Lung microvascular endothelial cell (primary cell): ENCODE results near the gene ASIC3. TPM values are rescaled to one million over a fixed set of nuclear protein-coding genes. Genes with fewer than 3 reads are reported as not detected.

Source experiments
- DNase-seq, 2 donors: peaks; one replicate each; pipeline versions ENCODE4 v3.0.0 to v3.0.0-alpha.2; 2010; ENCODE audit warnings: low read depth in 2 of 2
- total RNA-seq: library from RNA; depleted of rRNA; stranded (reverse); fragments of >200 nt; gene quantifications from 2 replicates; pipeline ENCODE4 v1.2.1, GENCODE V29; 2014

Gene ASIC3
- total RNA-seq, 1 donor from 2014 or later: 0.40 TPM

GRCh38 chr7:151070574-151070960, 22.2 kb downstream of the ASIC3 start:
- DNase-seq: no peak

- no peak for DNase-seq
Measured at GRCh38 chr7:151071032-151071866, 22.9 kb downstream of the ASIC3 start.

GRCh38 chr7:151073990-151074389, 25.7 kb downstream of the ASIC3 start:
- no peak for DNase-seq

GRCh38 chr7:151074817-151075661, 26.7 kb downstream of the ASIC3 start:
- DNase-seq: no peak

- no peak for DNase-seq
Measured at GRCh38 chr7:151075662-151075971, 27.3 kb downstream of the ASIC3 start.

GRCh38 chr7:151075978-151076426, 27.7 kb downstream of the ASIC3 start:
- no peak for DNase-seq

- peak; percentile 24 to 42 for DNase-seq
Measured at GRCh38 chr7:151076863-151077704, 28.8 kb downstream of the ASIC3 start.

GRCh38 chr7:151077705-151078232, 29.4 kb downstream of the ASIC3 start:
- DNase-seq: no peak

GRCh38 chr7:151078233-151079040, 30.1 kb downstream of the ASIC3 start:
- no peak for DNase-seq

- DNase-seq: no peak
Measured at GRCh38 chr7:151079199-151079910, 31.0 kb downstream of the ASIC3 start.

GRCh38 chr7:151080067-151080521, 31.8 kb downstream of the ASIC3 start:
- DNase-seq: peak; percentile 36 to 50

GRCh38 chr7:151080522-151081169, 32.3 kb downstream of the ASIC3 start, which contains the start of gene FASTK:
Gene FASTK (minus strand): TSS chr7:151080809. CDS start chr7:151080766, 43 bp downstream.
- peak; percentile 87 to 93 for DNase-seq

- peak; percentile 37 to 38 for DNase-seq
Measured at GRCh38 chr7:151081170-151082101, 33.1 kb downstream of the ASIC3 start.

- DNase-seq: no peak
Measured at GRCh38 chr7:151082141-151083070, 34.1 kb downstream of the ASIC3 start.

- peak; percentile 60 to 70 for DNase-seq
Measured at GRCh38 chr7:151083071-151083823, 34.9 kb downstream of the ASIC3 start, which contains the start of gene TMUB1. Gene TMUB1 (minus strand): TSS chr7:151083493. CDS start chr7:151082563, 930 bp downstream.

- no peak for DNase-seq
Measured at GRCh38 chr7:151083824-151084160, 35.5 kb downstream of the ASIC3 start.
